Skeletal muscle cell (primary cell): ENCODE data around the gene BMP6.

ENCODE experiments used
- DNase-seq: peaks from one replicate; pipeline ENCODE4 v3.0.0-alpha.2; 2010; ENCODE audit warnings: low read depth
- H3K4me3 ChIP-seq: 2 replicates; pipeline ENCODE4 v1.5.1; 2011; ENCODE audit warnings: low read depth, mild to moderate bottlenecking, control low read depth, low read length, moderate library complexity

Gene BMP6

DNA sequence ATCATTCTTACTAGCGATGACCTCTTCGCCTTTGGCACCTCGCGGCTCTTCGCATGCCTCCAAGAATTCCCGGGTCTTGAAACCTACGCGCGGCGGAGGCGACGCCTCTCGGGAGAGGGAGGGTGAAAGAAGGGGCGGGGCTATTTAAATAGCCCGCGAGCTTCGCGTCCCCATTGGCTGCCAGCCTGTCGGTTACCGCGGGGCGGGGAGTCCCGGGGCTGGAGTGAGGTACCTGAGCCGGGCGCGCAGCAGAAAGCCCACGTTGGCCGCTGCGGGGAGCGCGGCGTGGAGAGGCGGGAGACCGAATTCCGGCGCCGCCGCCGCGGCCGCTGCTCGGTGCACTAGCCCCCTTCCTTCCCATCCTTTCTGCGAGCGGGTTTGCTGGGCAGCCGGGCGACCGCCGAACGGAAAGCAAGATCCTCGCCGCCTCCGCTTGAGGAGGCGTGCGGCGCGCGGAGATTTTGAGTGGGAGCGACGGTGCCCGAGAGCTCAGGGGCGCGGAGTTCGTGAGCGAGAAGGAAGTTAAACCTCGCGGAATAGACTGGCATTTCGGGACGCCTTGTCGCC, at the start of gene BMP6:
BMP6 (plus strand) TSS at position 251 of the 567 bp plus-strand sequence. CDS start 857 bp downstream, outside the sequence.
- peak; percentile 55 for DNase-seq
- H3K4me3 ChIP-seq, result peak within 1 kb of the TSS; percentile 59

DNA sequence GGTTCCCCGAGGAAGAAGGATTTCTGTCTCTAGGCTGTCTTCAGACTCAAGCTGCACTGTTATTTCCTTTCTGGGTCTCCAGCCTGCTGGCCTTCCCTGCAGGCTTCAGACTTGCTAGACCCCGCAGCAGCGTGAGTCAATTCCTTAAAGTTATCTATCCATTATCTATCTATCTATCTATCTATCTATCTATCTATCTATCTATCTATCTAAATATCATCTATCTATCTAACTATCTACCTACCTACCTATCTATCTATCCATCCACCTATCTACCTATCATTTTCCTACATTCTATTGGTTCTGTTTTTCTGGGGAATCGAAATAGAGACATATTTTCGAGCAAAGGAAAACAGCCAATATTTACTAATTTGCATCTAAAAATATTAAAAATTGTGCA, 48.7 kb upstream of the BMP6 start:
- H3K4me3 ChIP-seq, result no peak overlapping the region
- no peak for DNase-seq

DNA sequence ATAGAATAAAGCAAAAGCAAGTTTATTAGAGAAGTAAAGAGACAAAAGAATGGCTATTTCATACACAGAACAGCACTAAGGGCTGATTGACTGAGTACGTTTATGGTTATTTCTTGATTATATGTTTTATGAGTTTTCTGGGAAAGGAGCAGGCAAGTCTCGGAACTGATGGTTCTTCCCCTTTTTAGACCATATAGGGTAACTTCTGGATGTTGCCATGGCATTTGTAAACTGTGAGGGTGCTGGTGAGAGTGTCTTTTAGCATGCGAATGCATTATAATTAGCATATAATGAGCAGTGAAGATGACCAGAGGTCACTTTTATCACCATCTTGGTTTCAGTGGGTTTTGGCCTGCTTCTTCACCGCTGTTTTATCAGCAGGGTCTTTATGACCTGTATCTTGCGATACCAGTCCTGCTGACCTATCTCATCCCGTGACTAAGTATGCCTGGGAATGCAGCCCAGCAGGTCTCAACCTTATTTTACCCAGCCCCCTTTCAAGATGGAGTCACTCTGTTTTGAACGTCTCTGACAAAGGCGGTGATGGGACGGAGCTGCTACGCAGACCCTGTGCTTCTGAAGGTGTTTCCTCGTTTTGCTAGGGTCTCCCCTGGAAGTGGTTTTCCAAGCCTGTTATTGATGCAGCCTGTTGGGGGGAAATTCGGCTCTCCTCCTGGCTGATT, 45.4 kb upstream of the BMP6 start:
- no peak overlapping the region for H3K4me3 ChIP-seq
- DNase-seq, result no peak

DNA sequence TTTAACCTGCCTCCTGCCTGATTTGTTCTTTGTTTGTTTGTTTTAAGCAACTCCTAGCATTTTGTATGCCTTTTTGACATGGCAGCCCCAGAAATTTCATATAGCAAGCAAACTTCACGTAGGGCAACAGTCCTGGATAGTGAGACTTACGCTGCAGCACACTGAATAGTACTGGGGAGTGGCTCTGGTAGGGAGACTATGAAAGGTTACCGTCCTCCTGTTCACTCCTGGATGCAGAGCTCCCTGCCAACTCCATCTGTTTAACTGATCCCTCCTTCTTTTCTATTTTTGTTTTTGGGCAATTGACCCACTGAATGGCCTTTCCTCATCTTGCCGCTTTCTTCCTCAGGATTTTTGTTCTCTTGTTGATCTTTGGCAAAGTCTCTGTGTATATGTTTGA, 44.5 kb upstream of the BMP6 start:
- no peak for DNase-seq
- H3K4me3 ChIP-seq, result no peak overlapping the region

DNA sequence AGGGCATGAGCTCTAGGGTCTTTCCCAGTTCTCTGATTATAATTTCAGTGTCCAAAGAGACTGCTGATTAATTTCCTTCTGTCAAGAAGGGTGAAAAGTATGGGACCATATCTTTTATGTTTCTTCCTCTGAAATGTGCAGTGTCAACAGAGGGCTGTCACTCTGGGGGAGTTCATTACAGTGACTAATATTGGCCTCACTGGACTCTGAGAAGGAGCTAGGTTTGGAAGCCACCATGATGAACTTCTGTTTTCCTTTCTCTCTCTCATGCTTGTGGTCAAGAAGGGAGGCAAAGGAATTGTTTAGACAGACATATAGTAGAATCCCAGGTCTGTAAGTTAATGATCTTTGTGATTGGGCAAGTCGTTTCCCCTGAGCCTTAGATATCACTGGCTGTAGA, 41.8 kb upstream of the BMP6 start:
- no peak overlapping the region for H3K4me3 ChIP-seq
- DNase-seq, result peak; percentile 40

DNA sequence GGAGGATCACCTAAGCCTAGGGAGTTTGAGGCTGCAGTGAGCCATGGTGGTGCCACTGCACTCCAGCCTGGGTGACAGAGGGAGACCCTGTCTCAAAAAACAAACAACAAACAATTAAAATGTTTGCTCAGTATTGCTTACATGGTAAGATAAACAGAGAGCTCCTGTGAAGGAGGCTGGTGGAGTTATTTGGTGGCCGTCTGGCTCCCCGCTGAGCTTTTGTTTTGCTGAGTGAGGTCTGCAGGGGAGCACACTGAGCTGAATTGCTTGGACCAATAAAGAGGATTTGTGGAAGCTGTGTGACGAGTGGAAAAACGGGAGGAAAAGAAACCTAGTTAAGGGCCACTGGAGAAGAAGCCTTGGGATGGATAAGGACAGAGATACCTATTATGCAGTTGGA, 41.1 kb upstream of the BMP6 start:
- DNase-seq, result no peak

DNA sequence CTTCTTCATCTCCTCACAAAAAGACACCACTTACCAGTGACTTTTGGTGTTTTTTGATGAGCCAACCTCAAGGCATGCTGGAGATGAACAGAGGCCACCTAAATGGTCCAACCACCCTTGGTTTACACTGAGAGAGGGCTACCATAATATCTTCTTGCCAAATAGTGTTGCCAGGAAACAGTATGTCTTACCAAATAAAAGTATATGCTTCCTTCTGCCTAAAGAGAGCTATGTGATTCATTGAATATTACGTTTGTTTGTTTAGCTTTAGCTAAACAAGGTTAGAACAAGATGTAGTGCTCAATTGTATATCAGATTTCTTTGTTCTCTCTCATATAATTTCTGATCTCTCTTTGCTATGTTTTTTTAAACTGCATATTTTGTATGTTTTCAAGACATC, 40.6 kb upstream of the BMP6 start:
- DNase-seq, result no peak
- no peak overlapping the region for H3K4me3 ChIP-seq

More for the DNA sequence above, 41.1 kb upstream of the BMP6 start:
- H3K4me3 ChIP-seq, result no peak overlapping the region

DNA sequence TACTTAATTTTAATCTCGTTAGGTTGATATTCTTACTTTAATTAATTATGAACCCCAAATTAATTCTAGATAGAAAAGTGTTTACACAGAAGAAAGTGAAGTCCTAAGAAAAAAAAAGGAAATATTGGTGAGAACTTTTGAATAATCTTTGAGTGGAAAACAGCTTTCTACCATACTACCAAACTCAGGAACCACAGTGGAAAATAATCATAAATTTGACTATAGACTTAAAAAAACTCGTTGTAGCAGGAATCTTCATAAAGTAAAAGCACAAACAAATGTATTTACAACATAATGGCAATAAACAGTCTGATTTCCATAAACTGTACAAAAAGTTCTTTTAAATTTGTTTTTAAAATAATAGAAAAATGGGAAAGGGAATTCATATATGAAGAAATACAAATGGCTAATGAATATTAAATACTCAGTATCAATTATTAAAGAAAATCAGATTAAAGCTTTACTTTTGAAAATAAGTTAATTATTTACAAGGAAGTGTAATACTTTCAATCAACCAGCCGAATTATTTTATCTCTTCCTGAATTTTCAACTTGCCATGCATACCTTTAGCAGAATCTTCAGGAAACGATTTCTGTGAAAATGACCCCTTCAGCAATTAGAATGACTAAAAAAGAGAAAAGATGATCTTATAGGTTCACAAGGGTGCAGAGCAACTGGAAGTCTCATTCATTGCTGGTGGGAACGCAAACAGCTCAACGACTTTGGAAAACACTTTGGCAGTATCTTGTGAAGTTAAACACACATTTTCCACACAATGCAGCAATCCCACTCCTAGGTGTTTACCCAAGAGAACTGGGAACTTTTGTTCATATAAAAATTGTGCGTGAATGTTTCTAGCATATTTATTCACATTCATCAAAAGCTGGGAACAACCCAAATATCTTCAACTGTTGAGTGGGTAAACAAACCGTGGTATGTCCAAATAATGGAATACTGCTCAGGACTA, 38.5 kb upstream of the BMP6 start:
- no peak overlapping the region for H3K4me3 ChIP-seq
- no peak for DNase-seq

DNA sequence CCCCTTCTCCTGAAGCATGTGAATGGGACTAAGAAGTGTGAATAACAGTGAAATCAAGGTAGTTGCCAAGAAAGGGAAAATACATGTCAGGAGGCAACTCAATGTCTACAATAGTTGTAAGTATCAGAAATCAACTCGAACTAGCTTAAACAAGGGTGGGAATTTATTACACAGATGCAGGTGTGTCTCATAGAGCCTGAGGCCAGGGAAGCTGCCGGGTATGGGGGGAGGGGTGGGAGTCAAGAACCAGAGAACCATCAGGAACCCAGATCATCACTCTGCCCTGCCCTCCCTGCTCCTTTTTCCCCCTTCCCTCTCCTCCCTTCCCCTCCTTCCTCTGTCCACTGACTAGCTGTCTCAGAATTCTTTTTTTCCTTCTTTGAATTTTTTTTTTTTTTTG, 34.9 kb upstream of the BMP6 start:
- DNase-seq, result no peak
- H3K4me3 ChIP-seq, result no peak overlapping the region

DNA sequence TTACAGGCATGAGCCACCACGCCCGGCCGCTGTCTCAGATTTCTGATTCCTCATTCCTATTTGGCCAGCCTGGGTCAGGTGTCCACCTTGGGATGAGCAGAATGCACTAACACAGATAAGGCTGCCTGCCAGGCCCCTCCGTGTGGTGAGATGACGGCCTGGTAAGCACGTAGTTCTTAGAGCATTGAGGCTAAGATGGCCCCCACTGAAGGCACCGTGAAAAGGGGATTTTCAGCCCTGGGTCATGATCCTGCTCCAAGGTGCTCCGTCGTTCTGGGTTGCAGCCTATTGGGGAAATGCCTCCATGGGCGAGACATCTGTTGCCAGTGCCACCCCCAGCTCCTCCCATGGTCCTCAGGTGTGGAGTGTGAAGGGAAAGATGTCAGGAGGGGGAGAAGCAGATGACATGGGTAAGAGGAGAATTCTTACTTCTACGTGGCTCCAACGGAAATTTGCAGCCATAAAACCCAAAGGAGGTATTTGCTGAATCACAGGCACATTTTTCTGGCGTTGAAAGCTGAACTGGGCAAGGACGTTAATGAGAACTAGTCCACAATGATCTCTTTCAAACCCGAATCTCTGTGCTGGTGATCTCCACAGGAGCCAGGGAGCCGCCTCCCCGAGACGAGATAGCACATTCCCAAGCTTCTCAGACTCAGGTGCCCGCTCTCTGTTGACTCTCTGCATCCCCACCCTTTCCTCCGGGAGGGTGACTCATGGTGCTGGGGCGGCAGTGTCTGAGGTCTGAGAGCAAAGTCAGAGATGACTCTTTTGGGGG, 34.0 kb upstream of the BMP6 start:
- peak overlapping the region; percentile 20 for H3K4me3 ChIP-seq
- peak; percentile 64 for DNase-seq

DNA sequence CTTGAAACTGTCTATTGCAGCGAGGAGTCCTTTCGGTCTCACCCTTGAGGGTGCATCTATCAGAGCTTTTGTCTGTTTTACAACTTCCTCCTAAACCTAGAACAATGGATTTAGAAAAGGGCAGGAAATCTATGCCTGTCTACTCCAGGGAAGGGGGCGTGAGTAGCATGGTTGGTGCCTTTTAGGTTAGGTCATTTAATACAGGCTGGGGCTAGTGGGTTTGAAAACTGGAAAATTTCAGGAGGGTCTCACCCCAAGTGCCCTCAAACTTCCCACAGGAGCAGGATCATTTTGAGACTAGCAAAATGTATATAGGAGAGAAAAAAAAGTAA, 33.5 kb upstream of the BMP6 start:
- peak overlapping the region; percentile 20 for H3K4me3 ChIP-seq

DNA sequence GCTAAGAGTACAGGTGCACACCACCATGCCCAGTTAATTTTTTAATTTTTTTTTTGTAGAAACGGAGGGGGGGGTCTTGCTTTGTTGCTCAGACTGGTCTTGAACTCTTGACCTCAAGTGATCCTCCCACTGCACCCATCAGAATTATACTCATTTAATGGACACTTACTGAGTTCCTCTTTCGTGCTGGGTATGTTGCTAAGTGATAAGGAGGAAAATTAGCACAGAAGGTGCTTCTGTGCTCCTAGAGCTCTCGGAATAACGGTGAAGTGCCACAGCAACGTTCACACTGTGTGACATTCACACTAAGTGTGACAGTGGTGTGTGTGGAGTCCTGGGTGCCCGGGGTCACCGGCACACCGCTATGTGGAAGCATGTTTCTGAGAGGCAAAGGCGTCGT, 32.1 kb upstream of the BMP6 start:
- DNase-seq, result no peak
- no peak overlapping the region for H3K4me3 ChIP-seq

More for the DNA sequence above, 33.5 kb upstream of the BMP6 start:
- no peak for DNase-seq

DNA sequence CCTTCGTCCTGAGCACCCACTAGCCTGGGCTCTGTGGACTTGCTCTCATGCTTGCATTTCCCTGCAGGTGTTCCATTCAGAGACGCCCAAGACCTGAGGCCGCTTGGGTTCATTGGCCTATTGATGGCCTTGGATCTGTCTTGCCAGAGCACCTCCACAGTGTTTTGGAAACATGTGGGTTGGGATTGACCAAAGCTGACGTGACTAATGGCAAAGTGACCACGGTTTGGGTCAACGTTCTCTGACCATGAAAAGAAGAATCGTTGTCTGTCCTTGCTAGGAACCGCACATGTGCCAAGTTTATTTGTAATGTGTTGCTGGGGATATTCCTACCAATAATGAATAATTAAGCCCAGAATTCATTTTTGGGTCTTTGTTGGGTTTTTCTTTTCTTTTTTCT, 29.8 kb upstream of the BMP6 start:
- no peak overlapping the region for H3K4me3 ChIP-seq
- DNase-seq, result no peak

DNA sequence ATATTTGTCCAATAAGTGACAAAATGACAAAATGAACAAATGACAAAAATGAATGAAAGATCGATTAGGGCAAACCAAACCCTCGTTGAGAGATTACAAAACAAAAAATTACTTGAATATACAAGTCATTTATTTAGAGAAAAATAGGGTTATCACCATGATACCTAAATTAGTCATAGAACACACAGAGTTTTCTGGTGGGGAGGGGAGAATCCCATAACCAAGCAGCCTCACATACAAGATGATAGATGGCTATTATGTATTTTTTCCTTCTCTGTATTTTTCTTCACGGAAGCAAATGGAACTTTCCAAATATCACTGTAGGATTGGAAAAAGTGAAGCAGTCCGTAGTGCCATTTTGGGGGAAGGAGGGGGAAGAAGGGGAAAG, 28.5 kb upstream of the BMP6 start:
- no peak overlapping the region for H3K4me3 ChIP-seq
- DNase-seq, result no peak

DNA sequence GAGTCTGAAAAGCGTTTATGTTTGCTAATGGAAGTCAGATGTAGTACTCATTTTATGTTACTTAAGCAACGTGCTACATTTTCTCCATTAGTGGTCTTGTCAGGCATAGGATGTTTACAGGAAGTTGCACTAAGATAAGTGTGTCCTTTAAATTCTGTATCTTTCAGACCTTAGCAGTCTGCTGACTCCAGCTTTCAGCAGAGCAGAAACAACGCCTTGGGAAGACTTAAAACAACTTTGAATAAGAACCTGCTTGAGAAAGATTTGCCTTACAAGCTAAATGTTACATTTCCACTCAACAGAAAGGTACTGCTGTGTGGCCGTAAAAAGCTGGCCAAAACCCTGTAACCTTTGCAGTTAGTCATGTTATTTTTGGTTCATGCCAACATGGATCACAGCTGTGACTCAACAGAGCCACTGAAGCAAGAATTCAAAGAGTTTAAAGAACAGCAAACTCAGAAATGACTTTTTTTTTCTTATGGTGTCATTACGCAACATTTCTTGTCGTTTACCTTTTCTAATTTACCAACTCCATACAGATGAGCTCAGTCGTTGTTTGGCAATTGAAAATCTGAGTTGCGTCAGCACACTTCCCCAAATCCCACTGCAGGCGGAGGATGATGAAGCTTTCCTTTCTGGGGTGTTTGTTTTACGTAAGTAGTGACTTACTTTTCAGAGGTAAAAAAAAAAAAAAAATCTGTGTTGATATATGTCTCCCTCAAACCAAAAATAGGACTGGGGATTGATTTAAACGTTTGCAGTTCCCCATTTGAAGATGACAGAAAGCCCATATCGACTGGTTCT, 27.9 kb upstream of the BMP6 start:
- peak; percentile 98 for DNase-seq
- no peak overlapping the region for H3K4me3 ChIP-seq

DNA sequence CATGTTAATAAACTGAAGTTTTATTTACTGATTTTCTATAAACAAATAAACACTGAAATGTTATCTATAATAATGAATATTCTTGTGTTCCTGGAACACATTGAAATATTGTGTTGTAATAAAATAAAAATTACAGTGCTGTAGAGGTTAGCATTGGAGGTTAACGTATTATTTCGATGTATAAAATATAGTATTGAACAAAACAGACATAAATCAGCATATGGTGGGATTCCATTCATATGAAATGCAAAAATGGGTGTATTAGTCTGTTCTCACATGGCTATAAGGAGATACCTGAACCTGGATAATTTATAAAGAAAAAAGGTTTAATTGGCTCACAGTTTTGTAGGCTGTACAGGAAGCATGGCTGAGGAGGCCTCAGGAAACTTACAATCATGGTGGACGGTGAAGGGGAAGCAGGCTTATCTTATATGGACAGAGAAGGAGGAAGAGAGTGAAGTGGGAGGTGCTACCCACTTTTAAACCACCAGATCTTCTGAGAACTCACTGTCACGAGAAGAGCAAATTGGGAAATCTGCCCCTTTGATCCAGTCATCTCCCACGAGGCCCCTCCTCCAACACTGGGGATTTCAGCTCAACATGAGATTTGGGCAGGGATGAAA, 24.6 kb upstream of the BMP6 start:
- no peak for DNase-seq
- H3K4me3 ChIP-seq, result no peak overlapping the region

DNA sequence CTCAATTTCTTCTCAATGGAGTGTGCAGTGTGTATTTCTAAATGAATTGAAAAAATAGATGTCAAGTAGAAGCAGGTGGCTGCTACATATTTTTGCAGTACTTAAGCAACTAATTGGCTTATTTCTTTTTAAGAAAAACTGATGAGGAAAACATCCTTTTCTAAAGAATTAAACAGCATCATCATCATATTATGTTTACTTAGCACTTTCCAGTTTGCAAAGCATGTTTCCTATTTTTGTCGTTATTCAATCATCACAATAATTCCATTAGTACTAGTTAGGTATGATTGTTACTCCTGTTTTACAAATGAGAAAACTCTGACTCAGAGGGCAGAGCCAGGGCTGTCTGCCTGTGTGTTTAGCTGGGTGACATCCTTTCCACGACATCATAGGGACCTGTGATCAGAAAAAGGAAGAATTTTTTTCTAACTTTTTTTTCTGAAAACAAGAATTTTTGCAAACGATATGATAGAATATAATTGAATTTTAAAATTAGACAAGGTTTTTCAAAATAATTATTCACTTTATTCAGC, 22.7 kb upstream of the BMP6 start:
- no peak for DNase-seq
- no peak overlapping the region for H3K4me3 ChIP-seq

DNA sequence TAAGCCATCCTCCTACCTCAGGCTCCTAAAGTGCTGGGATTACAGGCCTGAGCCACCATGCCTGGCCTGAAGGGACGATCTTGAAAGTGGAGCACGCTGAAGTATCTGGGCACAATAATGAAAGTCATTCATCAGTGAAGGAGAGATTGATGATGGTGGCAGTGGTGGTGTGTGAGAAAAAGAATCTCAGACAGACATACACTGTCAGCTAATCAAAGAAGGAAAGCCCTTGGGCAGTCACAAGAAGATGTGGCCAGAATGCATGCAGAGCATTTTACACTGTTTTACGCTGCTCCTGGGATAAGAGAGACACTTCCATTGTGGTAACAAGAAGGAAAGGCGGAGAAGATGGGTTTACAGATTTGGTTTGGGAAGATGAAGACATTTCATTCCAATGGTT, 20.4 kb upstream of the BMP6 start:
- H3K4me3 ChIP-seq, result no peak overlapping the region
- DNase-seq, result no peak
